ENCODE results near the gene SLC35F5.
A peak's percentile ranks its signal among the peaks of the same experiment; 100 is the strongest.
"Not testable (repeated sequence)": the region's sequence is repeated elsewhere in the genome, so short reads cannot be mapped to it uniquely, and the experiment has no call there.

SLC35F5 gene

GRCh38 chr2:113755035-113755834, 1.2 kb downstream of the SLC35F5 start:
- DNase-seq: no peak

- DNase-seq: no peak
Measured at GRCh38 chr2:113754160-113754559, 2.3 kb downstream of the SLC35F5 start.

- no peak for DNase-seq
Measured at GRCh38 chr2:113750385-113750784, 6.1 kb downstream of the SLC35F5 start.

GRCh38 chr2:113741091-113741490, 15.4 kb downstream of the SLC35F5 start:
- DNase-seq: no peak

GRCh38 chr2:113739849-113740248, 16.6 kb downstream of the SLC35F5 start:
- DNase-seq: no peak

GRCh38 chr2:113734185-113734584, 22.3 kb downstream of the SLC35F5 start:
- DNase-seq: peak; percentile 35 to 39

GRCh38 chr2:113724010-113724409, 32.4 kb downstream of the SLC35F5 start:
- DNase-seq: no peak

GRCh38 chr2:113723411-113723810, 33.0 kb downstream of the SLC35F5 start:
- no peak for DNase-seq

GRCh38 chr2:113720167-113720566, 36.3 kb downstream of the SLC35F5 start:
- peak in 1 of 2 donors; percentile 10 for DNase-seq

GRCh38 chr2:113716291-113716690, 40.2 kb downstream of the SLC35F5 start:
- no peak for DNase-seq

GRCh38 chr2:113712941-113713340, 43.5 kb downstream of the SLC35F5 start:
- no peak for DNase-seq

GRCh38 chr2:113711851-113712250, 44.6 kb downstream of the SLC35F5 start:
- DNase-seq: no peak

GRCh38 chr2:113709022-113709421, 47.4 kb downstream of the SLC35F5 start:
- no peak for DNase-seq

GRCh38 chr2:113707106-113707505, 49.3 kb downstream of the SLC35F5 start:
- DNase-seq: no peak

GRCh38 chr2:113705982-113706523, 50.4 kb downstream of the SLC35F5 start:
- no peak for DNase-seq

GRCh38 chr2:113704300-113704993, 52.0 kb downstream of the SLC35F5 start:
- not testable (repeated sequence) for DNase-seq

- no peak for DNase-seq
Measured at GRCh38 chr2:113703386-113704299, 52.8 kb downstream of the SLC35F5 start.

GRCh38 chr2:113700186-113700841, 56.1 kb downstream of the SLC35F5 start:
- peak; percentile 78 to 85 for DNase-seq

- no peak for DNase-seq
Measured at GRCh38 chr2:113698892-113699447, 57.5 kb downstream of the SLC35F5 start.

- DNase-seq: not testable (repeated sequence)
Measured at GRCh38 chr2:113698251-113698650, 58.2 kb downstream of the SLC35F5 start.

- DNase-seq: no peak
Measured at GRCh38 chr2:113697516-113697915, 58.9 kb downstream of the SLC35F5 start.

GRCh38 chr2:113694438-113694837, 62.0 kb downstream of the SLC35F5 start:
- DNase-seq: no peak
